Measurements from ENCODE around the gene NPC2. TPM values are rescaled to one million over a fixed set of nuclear protein-coding genes. Genes with fewer than 3 reads are reported as not detected.
A peak's percentile ranks its signal among the peaks of the same experiment; 100 is the strongest.

Gene NPC2
- total and polyA plus RNA-seq, 7 donors = 28.2 to 42.5 (median 31.6) TPM

DNA sequence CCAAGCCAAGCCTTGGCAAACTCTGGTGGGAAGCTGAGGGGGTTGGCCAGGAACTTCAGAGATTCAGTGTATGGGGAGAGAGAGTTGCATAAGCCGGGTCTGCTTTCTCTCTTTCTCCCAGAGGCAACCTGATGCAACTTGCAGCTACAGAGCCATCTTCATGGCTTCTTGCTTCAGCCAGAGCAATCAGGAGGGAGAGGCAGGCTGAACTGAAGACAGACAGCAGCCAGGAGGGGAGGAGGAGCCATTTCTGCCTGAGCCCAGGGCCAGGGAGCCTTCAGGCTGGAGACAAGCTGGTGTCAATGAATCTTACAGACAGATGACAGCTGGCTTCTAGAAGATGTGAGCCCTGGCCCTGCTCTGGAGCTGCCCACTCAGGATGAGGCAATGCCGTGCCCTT lies 18.7 kb downstream of the NPC2 start:
- Histone ChIP-seq H3K27ac (peak overlapping the region; percentile 15), H3K4me1 (peaks cover 26% of the 10 kb centered on the region), H3K9me3 (no peaks in the 10 kb centered on the region), H3K27me3 (ENCODE audit: insufficient read depth in 3 of 3, low read length in 2 of 3) (no peaks in the 10 kb centered on the region), H3K36me3 (ENCODE audit: insufficient read depth in 1 of 2, low read depth in 1 of 2) (peaks cover 3 to 19% of the 10 kb centered on the region in 2 donors), H3K4me3 (no peak overlapping the region)
- DNase-seq (peak; percentile 31 to 64), ATAC-seq (peak; percentile 88 to 93 (median 90))
- 26 to 47% (median 39%) methylated on average over 2 of the region's 2 CpGs for WGBS, 3 donors
- intact Hi-C loops (cut with DNase I) = no loop called here
- TF ChIP-seq CTCF (IDR thresholded peaks at IDR 0.05) = no peak

DNA sequence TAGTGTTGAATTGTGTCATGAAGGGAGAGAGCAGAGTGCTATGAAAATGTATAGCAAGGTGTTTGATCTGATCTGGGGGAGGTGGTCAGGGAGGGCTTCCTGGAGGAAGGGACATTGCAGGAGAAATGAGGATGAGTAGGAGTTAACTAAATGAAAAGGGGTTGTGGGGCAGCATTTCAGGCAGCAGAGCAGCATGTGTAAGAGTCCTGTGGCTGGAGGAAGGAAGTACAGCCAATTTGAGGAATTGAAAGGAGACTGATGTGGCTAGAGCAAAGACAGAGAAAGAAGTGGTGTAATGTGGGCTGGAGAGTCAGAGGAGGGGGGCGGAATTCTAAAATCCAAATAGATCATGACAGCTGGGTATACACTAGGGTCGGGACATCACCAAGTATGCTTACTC lies 20.5 kb downstream of the NPC2 start:
- Histone ChIP-seq H3K4me3 (no peak overlapping the region), H3K36me3 (ENCODE audit: insufficient read depth in 1 of 2, low read depth in 1 of 2) (peaks cover 0 to 1% of the 10 kb centered on the region in 2 donors), H3K27ac (no peak overlapping the region), H3K9me3 (no peaks in the 10 kb centered on the region), H3K27me3 (ENCODE audit: insufficient read depth in 3 of 3, low read length in 2 of 3) (no peaks in the 10 kb centered on the region), H3K4me1 (peaks cover 26% of the 10 kb centered on the region)
- TF ChIP-seq CTCF (IDR thresholded peaks at IDR 0.05) = no peak
- ATAC-seq = no peak
- DNase-seq = no peak
- 85 to 96% (median 94%) methylated on average over 2 of the region's 2 CpGs for WGBS, 3 donors
- intact Hi-C loops (cut with DNase I) = no loop called here

- ATAC-seq (no peak), DNase-seq (no peak)
- Histone ChIP-seq H3K27ac (no peak overlapping the region), H3K4me1 (peaks cover 9% of the 10 kb centered on the region), H3K27me3 (ENCODE audit: insufficient read depth in 3 of 3, low read length in 2 of 3) (no peaks in the 10 kb centered on the region), H3K36me3 (ENCODE audit: insufficient read depth in 1 of 2, low read depth in 1 of 2) (no peaks in the 10 kb centered on the region), H3K9me3 (no peaks in the 10 kb centered on the region), H3K4me3 (no peak overlapping the region)
- 58 to 78% (median 69%) methylated on average over 7 of the region's 7 CpGs for WGBS, 3 donors
- TF ChIP-seq CTCF (IDR thresholded peaks at IDR 0.05) = no peak
- intact Hi-C loops (cut with DNase I) = no loop called here
These were observed 23.3 kb downstream of the NPC2 start for GRCh38 chr14:74469548-74470518.

DNA sequence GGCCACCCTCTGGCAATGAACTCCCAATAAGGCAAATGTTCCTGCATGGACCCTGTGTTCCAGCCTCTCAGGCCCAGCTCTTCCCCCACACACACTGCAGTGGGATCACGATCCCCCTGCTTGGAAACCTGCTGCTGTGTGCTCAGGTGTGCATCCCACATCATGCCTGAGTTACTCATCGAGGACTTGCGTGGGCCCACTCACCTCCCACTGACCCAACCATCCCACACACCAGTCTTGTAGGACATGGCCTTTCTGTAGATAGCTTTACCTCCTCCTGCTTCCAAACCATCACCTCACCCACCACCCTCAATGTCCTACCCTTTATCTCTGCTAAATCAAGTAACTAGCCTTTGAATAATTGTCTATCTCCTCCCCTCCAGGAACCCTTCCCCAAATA lies 24.6 kb downstream of the NPC2 start:
- 89 to 94% (median 93%) methylated on average over 3 of the region's 3 CpGs for WGBS, 3 donors
- Histone ChIP-seq H3K27me3 (ENCODE audit: insufficient read depth in 3 of 3, low read length in 2 of 3) (no peaks in the 10 kb centered on the region), H3K9me3 (no peaks in the 10 kb centered on the region), H3K4me3 (no peak overlapping the region), H3K36me3 (ENCODE audit: insufficient read depth in 1 of 2, low read depth in 1 of 2) (no peaks in the 10 kb centered on the region), H3K4me1 (no peaks in the 10 kb centered on the region), H3K27ac (no peak overlapping the region)
- no peak for TF ChIP-seq CTCF (IDR thresholded peaks at IDR 0.05)
- no peak for ATAC-seq
- no peak for DNase-seq
- intact Hi-C loops (cut with DNase I) = no loop called here

All from psoas muscle (tissue), 8 donors.